Thyroid gland (tissue), 4 donors: ENCODE measurements around the gene UBASH3B. TPM values are rescaled to one million over a fixed set of nuclear protein-coding genes. Genes with fewer than 3 reads are reported as not detected.

ENCODE experiments used
- DNase-seq, 2 donors: peaks; one replicate each; pipeline ENCODE4 v3.0.0-alpha.2; 2019
- H3K27ac ChIP-seq, 3 donors: fragments of 200-600 bp; sonication (generic); 1 replicate in 2 of 3; 2 replicates in 1 of 3; pipeline ENCODE4 v1.5.1; 2016 to 2019; ENCODE audit warnings: mild to moderate bottlenecking in 1 of 3, moderate library complexity in 1 of 3
- H3K27me3 ChIP-seq: fragments of 200-600 bp; sonication (generic); one replicate; pipeline ENCODE4 v1.5.1; 2019
- H3K36me3 ChIP-seq, 2 donors: fragments of 200-600 bp; sonication (generic); one replicate each; pipeline ENCODE4 v1.5.1; 2016 to 2019
- H3K4me1 ChIP-seq, 2 donors: fragments of 200-600 bp; sonication (generic); one replicate each; pipeline ENCODE4 v1.5.1; 2017 to 2019
- H3K4me3 ChIP-seq, 3 donors: fragments of 200-600 bp; sonication (generic); replicated peaks in 1 of 3; 1 replicate in 2 of 3; 2 replicates in 1 of 3; pipeline ENCODE4 v1.5.1; 2016; ENCODE audit warnings: mild to moderate bottlenecking in 1 of 3
- H3K9me3 ChIP-seq: fragments of 200-600 bp; sonication (generic); one replicate; pipeline ENCODE4 v1.5.1; 2017
- CTCF ChIP-seq, 6 experiments: fragments of 200-600 bp in 3 of 6; fragments of 450-650 bp in 3 of 6; sonication (generic) in 3 of 6; IDR thresholded peaks; one replicate each; pipeline ENCODE4 v1.5.1; 2016 to 2019; ENCODE audit warnings: antibody characterized with exemption in 6 of 6, mild to moderate bottlenecking in 2 of 6, inconsistent platforms in 1 of 6, moderate library complexity in 1 of 6
- POLR2A ChIP-seq, 2 donors: fragments of 450-650 bp; IDR thresholded peaks; one replicate each; pipeline ENCODE4 v1.6.1; 2017; ENCODE audit warnings: antibody characterized with exemption in 2 of 2, mild to moderate bottlenecking in 2 of 2, moderate library complexity in 1 of 2
- WGBS, 2 donors: methylation state at CpG; one replicate each; pipeline ENCODE4 v1.1.5; 2017; 5-methylcytosine and 5-hydroxymethylcytosine counted together
- intact Hi-C: fragments of 100-400 bp; cut with DNase I; formaldehyde crosslinking; loops from one replicate; pipeline ENCODE4 v1.15.1; 2023
- total RNA-seq, 4 donors: library from RNA; depleted of rRNA; stranded (reverse); fragments of >200 nt; gene quantifications; one replicate each; pipeline ENCODE4 v1.2.3, GENCODE V29; 2016

Gene UBASH3B
- total RNA-seq, 4 donors from 2014 or later = 4.3 to 16.6 (median 9.1) TPM

- no peak for TF ChIP-seq POLR2A (IDR thresholded peaks at IDR 0.05)
- no peak for TF ChIP-seq CTCF (IDR thresholded peaks at IDR 0.05)
- Histone ChIP-seq H3K27ac (no peak overlapping the region), H3K36me3 (no peaks in the 10 kb centered on the region), H3K4me3 (no peak overlapping the region), H3K27me3 (no peaks in the 10 kb centered on the region), H3K9me3 (no peaks in the 10 kb centered on the region), H3K4me1 (no peaks in the 10 kb centered on the region)
- DNase-seq = no peak
- intact Hi-C loops = no loop called here
- 63 to 66% methylated on average over 4 of the region's 4 CpGs for WGBS, 2 donors
Measured at GRCh38 chr11:122769126-122769780, 113.7 kb downstream of the UBASH3B start.

GRCh38 chr11:122772945-122773344 is 117.4 kb downstream of the UBASH3B start:
- DNase-seq = no peak
- Histone ChIP-seq H3K27ac (no peak overlapping the region), H3K9me3 (no peaks in the 10 kb centered on the region), H3K4me1 (no peaks in the 10 kb centered on the region), H3K4me3 (no peak overlapping the region), H3K36me3 (no peaks in the 10 kb centered on the region), H3K27me3 (no peaks in the 10 kb centered on the region)
- TF ChIP-seq CTCF (IDR thresholded peaks at IDR 0.05) (no peak), POLR2A (IDR thresholded peaks at IDR 0.05) (no peak)
- 71 to 88% methylated on average over 6 to 7 of the region's 7 CpGs for WGBS, 2 donors
- intact Hi-C loops = no loop called here

DNA sequence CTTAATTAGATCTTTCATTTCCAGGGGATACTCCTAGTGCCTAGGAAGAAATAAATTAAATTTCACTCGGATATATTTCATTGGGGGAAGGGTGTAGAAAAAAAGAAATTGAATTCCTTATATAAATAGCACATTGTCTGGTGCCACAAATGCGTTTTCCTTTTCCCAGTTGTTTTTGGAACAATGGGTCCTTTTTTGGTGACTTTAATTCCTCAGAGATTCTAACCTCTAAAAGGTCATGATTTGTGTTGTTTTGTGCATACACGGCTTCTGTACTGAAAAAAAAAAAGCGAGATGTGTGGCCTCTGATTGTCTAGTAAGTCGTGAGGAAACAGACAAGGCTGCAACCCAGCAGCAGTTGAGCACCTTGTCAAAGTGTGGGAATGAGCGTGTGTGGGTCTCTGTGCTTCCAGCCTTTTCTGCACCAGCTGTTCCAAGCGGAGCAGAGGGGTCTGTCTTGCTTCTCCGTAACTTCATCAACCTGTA is 118.3 kb downstream of the UBASH3B start:
- WGBS, 2 donors = 73 to 76% methylated on average over 8 of the region's 8 CpGs
- intact Hi-C loops = no loop called here
- Histone ChIP-seq H3K27me3 (no peaks in the 10 kb centered on the region), H3K27ac (no peak overlapping the region), H3K4me3 (no peak overlapping the region), H3K4me1 (no peaks in the 10 kb centered on the region), H3K9me3 (no peaks in the 10 kb centered on the region), H3K36me3 (no peaks in the 10 kb centered on the region)
- TF ChIP-seq CTCF (IDR thresholded peaks at IDR 0.05) (no peak), POLR2A (IDR thresholded peaks at IDR 0.05) (no peak)
- DNase-seq = no peak

GRCh38 chr11:122775675-122776271 is 120.3 kb downstream of the UBASH3B start:
- intact Hi-C loops = no loop called here
- no peaks in the 10 kb centered on the region for H3K36me3 ChIP-seq
- WGBS, 2 donors = 77 to 83% methylated on average over 3 of the region's 3 CpGs
- H3K4me3 ChIP-seq = no peak overlapping the region
- H3K9me3 ChIP-seq = no peaks in the 10 kb centered on the region
- no peak for TF ChIP-seq POLR2A (IDR thresholded peaks at IDR 0.05)
- no peak for TF ChIP-seq CTCF (IDR thresholded peaks at IDR 0.05)
- DNase-seq = no peak
- no peak overlapping the region for H3K27ac ChIP-seq
- H3K4me1 ChIP-seq = peaks cover 0 to under 1% of the 10 kb centered on the region in 2 donors
- no peaks in the 10 kb centered on the region for H3K27me3 ChIP-seq

DNA sequence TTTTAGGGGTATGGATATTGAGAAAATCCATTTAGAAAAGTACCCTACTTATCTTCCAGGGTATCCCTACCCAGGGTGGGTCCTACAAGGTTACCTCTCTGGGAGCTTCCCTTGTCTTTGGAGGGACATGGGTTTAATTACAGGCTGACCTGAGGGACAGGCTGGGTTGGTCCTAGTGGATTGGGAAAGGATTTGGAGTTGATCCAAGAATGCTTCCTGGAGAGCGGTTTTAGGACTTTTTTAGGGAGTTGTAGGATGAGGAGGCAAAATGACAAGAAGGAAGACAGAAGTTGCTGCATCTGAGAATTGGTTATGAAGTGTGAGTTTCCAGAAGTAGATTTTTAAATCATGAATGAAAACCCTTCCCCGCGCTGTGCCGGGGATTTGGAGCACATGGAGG is 121.0 kb downstream of the UBASH3B start:
- H3K9me3 ChIP-seq = no peaks in the 10 kb centered on the region
- no peaks in the 10 kb centered on the region for H3K27me3 ChIP-seq
- H3K36me3 ChIP-seq = no peaks in the 10 kb centered on the region
- intact Hi-C loops = no loop called here
- peaks cover 0 to 6% of the 10 kb centered on the region in 2 donors for H3K4me1 ChIP-seq
- no peak overlapping the region for H3K27ac ChIP-seq
- DNase-seq = no peak
- H3K4me3 ChIP-seq = no peak overlapping the region
- 87 to 89% methylated on average over 4 of the region's 4 CpGs for WGBS, 2 donors
- TF ChIP-seq POLR2A (IDR thresholded peaks at IDR 0.05) = no peak
- no peak for TF ChIP-seq CTCF (IDR thresholded peaks at IDR 0.05)
